ENCODE measurements around the gene MANEAL. TPM values are rescaled to one million over a fixed set of nuclear protein-coding genes. Genes with fewer than 3 reads are reported as not detected.

MANEAL gene
- total RNA-seq, 1 donor from 2014 or later: 0.24 TPM

- H3K27me3 ChIP-seq: no peaks in the 10 kb centered on the region
- H3K9ac ChIP-seq: no peak overlapping the region
- no peaks in the 10 kb centered on the region for H3K79me2 ChIP-seq (ENCODE audit: low read depth)
- DNase-seq (ENCODE audit: low spot score): no peak
- no peak overlapping the region for H3K4me3 Mint-ChIP-seq
- H3K9me3 ChIP-seq (ENCODE audit: low read depth): no peaks in the 10 kb centered on the region
- peaks cover 6% of the 10 kb centered on the region for H3K36me3 ChIP-seq
- H3K36me3 Mint-ChIP-seq: peaks cover 13% of the 10 kb centered on the region
- TF ChIP-seq EZH2phosphoT487 (IDR thresholded peaks at IDR 0.05) (no peak), CTCF (IDR thresholded peaks at IDR 0.05) (no peak), EZH2 (IDR thresholded peaks at IDR 0.05) (no peak)
- H3K9me3 Mint-ChIP-seq: no peaks in the 10 kb centered on the region
- H3K4me1 ChIP-seq: no peaks in the 10 kb centered on the region
- no peak overlapping the region for H3K27ac ChIP-seq
- no peaks in the 10 kb centered on the region for H3F3A ChIP-seq (ENCODE audit: low read depth)
- no peaks in the 10 kb centered on the region for H3K4me1 Mint-ChIP-seq
- no peak overlapping the region for H3K4me2 ChIP-seq
- H2AFZ ChIP-seq (replicated peaks): no peak overlapping the region
- no peak overlapping the region for H3K27ac Mint-ChIP-seq
- H3K4me3 ChIP-seq: no peak overlapping the region
- H4K20me1 ChIP-seq (ENCODE audit: low read depth): peaks cover 14% of the 10 kb centered on the region
- H3K27me3 Mint-ChIP-seq (ENCODE audit: insufficient read depth, low read depth): peaks cover 6% of the 10 kb centered on the region
These were observed 43.1 kb downstream of the MANEAL start for GRCh38 chr1:37836788-37837187.

GRCh38 chr1:37839676-37840075, 46.0 kb downstream of the MANEAL start:
- Histone ChIP-seq H4K20me1 (ENCODE audit: low read depth) (peaks cover 41% of the 10 kb centered on the region), H3K27ac (no peak overlapping the region), H2AFZ (replicated peaks) (no peak overlapping the region), H3K36me3 (peaks cover 6% of the 10 kb centered on the region), H3K27me3 (no peaks in the 10 kb centered on the region), H3K4me2 (no peak overlapping the region), H3K79me2 (ENCODE audit: low read depth) (peaks cover 7% of the 10 kb centered on the region), H3K4me3 (no peak overlapping the region), H3K4me1 (no peaks in the 10 kb centered on the region), H3K9me3 (ENCODE audit: low read depth) (no peaks in the 10 kb centered on the region), H3K9ac (no peak overlapping the region), H3F3A (ENCODE audit: low read depth) (no peaks in the 10 kb centered on the region)
- TF ChIP-seq EZH2 (IDR thresholded peaks at IDR 0.05): no peak
- no peak for TF ChIP-seq CTCF (IDR thresholded peaks at IDR 0.05)
- TF ChIP-seq EZH2phosphoT487 (IDR thresholded peaks at IDR 0.05): no peak
- Mint-ChIP-seq H3K4me3 (no peak overlapping the region), H3K27me3 (ENCODE audit: insufficient read depth, low read depth) (peaks cover 3% of the 10 kb centered on the region), H3K4me1 (no peaks in the 10 kb centered on the region), H3K36me3 (peaks cover 4% of the 10 kb centered on the region), H3K27ac (no peak overlapping the region), H3K9me3 (no peaks in the 10 kb centered on the region)
- no peak for DNase-seq (ENCODE audit: low spot score)

- no peaks in the 10 kb centered on the region for H3K9me3 ChIP-seq (ENCODE audit: low read depth)
- H3K4me2 ChIP-seq: no peak overlapping the region
- Mint-ChIP-seq H3K36me3 (peaks cover 1% of the 10 kb centered on the region), H3K27ac (no peak overlapping the region), H3K4me3 (no peak overlapping the region), H3K9me3 (no peaks in the 10 kb centered on the region), H3K4me1 (no peaks in the 10 kb centered on the region), H3K27me3 (ENCODE audit: insufficient read depth, low read depth) (peaks cover 3% of the 10 kb centered on the region)
- no peak overlapping the region for H3K4me3 ChIP-seq
- H2AFZ ChIP-seq (replicated peaks): no peak overlapping the region
- no peak overlapping the region for H3K9ac ChIP-seq
- H3K4me1 ChIP-seq: no peaks in the 10 kb centered on the region
- no peaks in the 10 kb centered on the region for H3F3A ChIP-seq (ENCODE audit: low read depth)
- no peak for DNase-seq (ENCODE audit: low spot score)
- no peak overlapping the region for H3K27ac ChIP-seq
- H3K79me2 ChIP-seq (ENCODE audit: low read depth): peaks cover 16% of the 10 kb centered on the region
- peaks cover 42% of the 10 kb centered on the region for H4K20me1 ChIP-seq (ENCODE audit: low read depth)
- no peaks in the 10 kb centered on the region for H3K27me3 ChIP-seq
- no peak for TF ChIP-seq CTCF (IDR thresholded peaks at IDR 0.05)
- no peak for TF ChIP-seq EZH2phosphoT487 (IDR thresholded peaks at IDR 0.05)
- no peak for TF ChIP-seq EZH2 (IDR thresholded peaks at IDR 0.05)
- H3K36me3 ChIP-seq: no peaks in the 10 kb centered on the region
These were observed 47.1 kb downstream of the MANEAL start for GRCh38 chr1:37840711-37841110.
